ENCODE results near the gene CIDEB. TPM values are rescaled to one million over a fixed set of nuclear protein-coding genes. Genes with fewer than 3 reads are reported as not detected.

Gene CIDEB
- total RNA-seq, 1 donor from 2014 or later, result not detected

- H3K27me3 Mint-ChIP-seq (ENCODE audit: unreplicated experiment), result no peaks in the 10 kb centered on the region
- no peak overlapping the region for H3K4me3 Mint-ChIP-seq (ENCODE audit: unreplicated experiment)
- peaks cover 13% of the 10 kb centered on the region for H3K4me1 Mint-ChIP-seq (ENCODE audit: unreplicated experiment)
- no peaks in the 10 kb centered on the region for H3K9me3 Mint-ChIP-seq (ENCODE audit: unreplicated experiment)
- H3K27ac Mint-ChIP-seq (ENCODE audit: unreplicated experiment), result no peak overlapping the region
- no peak for DNase-seq (ENCODE audit: extremely low spot score, unreplicated experiment)
- no peak for TF ChIP-seq CTCF (IDR thresholded peaks at IDR 0.05)
- H3K36me3 Mint-ChIP-seq (ENCODE audit: unreplicated experiment), result peaks cover 3% of the 10 kb centered on the region
Observed at GRCh38 chr14:24312736-24313507, 5.1 kb upstream of the CIDEB start.

- Mint-ChIP-seq H3K27ac (ENCODE audit: unreplicated experiment) (no peak overlapping the region), H3K36me3 (ENCODE audit: unreplicated experiment) (peaks cover 3% of the 10 kb centered on the region), H3K27me3 (ENCODE audit: unreplicated experiment) (no peaks in the 10 kb centered on the region), H3K4me3 (ENCODE audit: unreplicated experiment) (no peak overlapping the region), H3K9me3 (ENCODE audit: unreplicated experiment) (no peaks in the 10 kb centered on the region), H3K4me1 (ENCODE audit: unreplicated experiment) (peaks cover 7% of the 10 kb centered on the region)
- TF ChIP-seq CTCF (IDR thresholded peaks at IDR 0.05), result no peak
- DNase-seq (ENCODE audit: extremely low spot score, unreplicated experiment), result no peak
Observed at GRCh38 chr14:24311837-24312615, 4.2 kb upstream of the CIDEB start.

GRCh38 chr14:24310646-24311604 is 3.1 kb upstream of the CIDEB start, which contains the start of gene LTB4R:
LTB4R (plus strand) TSS chr14:24311502; CDS start chr14:24315652, 4,150 bp downstream.
- no peaks in the 10 kb centered on the region for H3K9me3 Mint-ChIP-seq (ENCODE audit: unreplicated experiment)

GRCh38 chr14:24310265-24310645 is 2.5 kb upstream of the CIDEB start:
- Mint-ChIP-seq H3K4me1 (ENCODE audit: unreplicated experiment) (peaks cover 6% of the 10 kb centered on the region), H3K9me3 (ENCODE audit: unreplicated experiment) (no peaks in the 10 kb centered on the region), H3K27ac (ENCODE audit: unreplicated experiment) (no peak overlapping the region), H3K4me3 (ENCODE audit: unreplicated experiment) (no peak overlapping the region), H3K27me3 (ENCODE audit: unreplicated experiment) (no peaks in the 10 kb centered on the region), H3K36me3 (ENCODE audit: unreplicated experiment) (peaks cover 14% of the 10 kb centered on the region)
- no peak for TF ChIP-seq CTCF (IDR thresholded peaks at IDR 0.05)
- no peak for DNase-seq (ENCODE audit: extremely low spot score, unreplicated experiment)

More at GRCh38 chr14:24310646-24311604, 3.1 kb upstream of the CIDEB start, which contains the start of gene LTB4R:
- no peak for DNase-seq (ENCODE audit: extremely low spot score, unreplicated experiment)
- H3K4me1 Mint-ChIP-seq (ENCODE audit: unreplicated experiment), result peaks cover 6% of the 10 kb centered on the region
- peaks cover 9% of the 10 kb centered on the region for H3K36me3 Mint-ChIP-seq (ENCODE audit: unreplicated experiment)
- H3K27me3 Mint-ChIP-seq (ENCODE audit: unreplicated experiment), result no peaks in the 10 kb centered on the region
- no peak within 1 kb of the TSS for H3K4me3 Mint-ChIP-seq (ENCODE audit: unreplicated experiment)
- no peak for TF ChIP-seq CTCF (IDR thresholded peaks at IDR 0.05)
- H3K27ac Mint-ChIP-seq (ENCODE audit: unreplicated experiment), result no peak within 1 kb of the TSS

All from osteocyte (in vitro differentiated cells).